HL-60 (cell line): Measurements from ENCODE around the gene TMEM87B.

Experiments
- DNase-seq, 2 experiments: peaks; one replicate each; pipeline ENCODE4 v3.0.0-alpha.2; 2010 to 2020; ENCODE audit warnings: low read depth in 1 of 2, low spot score in 1 of 2
- H3K27ac ChIP-seq: fragments of 250-450 bp; sonication (Bioruptor Pico); replicated peaks from 2 replicates; pipeline ENCODE4 v1.5.1; 2020; ENCODE audit warnings: mild to moderate bottlenecking, moderate library complexity
- H3K27me3 ChIP-seq: fragments of 250-450 bp; sonication (Bioruptor Pico); 2 replicates; pipeline ENCODE4 v1.5.1; 2021; ENCODE audit warnings: mild to moderate bottlenecking, moderate library complexity; ENCODE audit not compliant: insufficient read depth, poor library complexity, severe bottlenecking
- H3K4me3 ChIP-seq: replicated peaks from 2 replicates; pipeline ENCODE4 v1.5.1; 2011; ENCODE audit warnings: mild to moderate bottlenecking, control low read depth, low read length; ENCODE audit not compliant: insufficient read depth
- GABPA ChIP-seq: IDR thresholded peaks from 2 replicates; pipeline ENCODE4 v1.6.1; 2012; ENCODE audit warnings: low read depth
- POLR2AphosphoS5 ChIP-seq: IDR thresholded peaks from 2 replicates; pipeline ENCODE4 v1.6.1; 2012; ENCODE audit warnings: low read depth
- SPI1 ChIP-seq: IDR thresholded peaks from 2 replicates; pipeline ENCODE4 v1.6.1; 2012; ENCODE audit warnings: low read depth, mild to moderate bottlenecking, borderline replicate concordance
- TF ChIP-seq, protein P1 (sequence below): IDR thresholded peaks from 2 replicates; pipeline ENCODE4 v1.6.1; 2012; ENCODE audit warnings: low read depth; ENCODE audit not compliant: insufficient replicate concordance
- TF ChIP-seq, protein P2 (sequence below): IDR thresholded peaks from one replicate; pipeline ENCODE4 v1.5.1; 2011; ENCODE audit warnings: low read length, control low read depth, inconsistent platforms; ENCODE audit not compliant: insufficient read depth

TMEM87B gene

DNA sequence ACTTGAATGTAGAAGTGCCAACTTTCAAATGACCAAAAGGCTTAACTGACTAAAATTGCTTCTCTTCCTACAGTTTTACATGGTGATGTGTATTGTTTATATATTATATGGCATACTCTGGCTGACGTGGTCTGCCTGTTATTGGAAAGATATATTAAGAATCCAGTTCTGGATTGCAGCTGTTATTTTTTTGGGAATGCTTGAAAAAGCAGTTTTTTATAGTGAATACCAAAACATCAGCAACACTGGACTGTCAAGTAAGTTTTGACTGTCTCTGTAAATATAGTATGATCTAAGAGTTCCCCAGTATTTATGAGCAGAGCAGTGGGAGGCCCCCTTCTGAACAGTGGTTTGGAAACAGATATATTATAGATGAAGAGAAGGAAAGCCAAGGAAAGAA lies 26.2 kb downstream of the TMEM87B start:
- H3K27ac ChIP-seq, result no peak overlapping the region
- TF ChIP-seq, protein P1, sequence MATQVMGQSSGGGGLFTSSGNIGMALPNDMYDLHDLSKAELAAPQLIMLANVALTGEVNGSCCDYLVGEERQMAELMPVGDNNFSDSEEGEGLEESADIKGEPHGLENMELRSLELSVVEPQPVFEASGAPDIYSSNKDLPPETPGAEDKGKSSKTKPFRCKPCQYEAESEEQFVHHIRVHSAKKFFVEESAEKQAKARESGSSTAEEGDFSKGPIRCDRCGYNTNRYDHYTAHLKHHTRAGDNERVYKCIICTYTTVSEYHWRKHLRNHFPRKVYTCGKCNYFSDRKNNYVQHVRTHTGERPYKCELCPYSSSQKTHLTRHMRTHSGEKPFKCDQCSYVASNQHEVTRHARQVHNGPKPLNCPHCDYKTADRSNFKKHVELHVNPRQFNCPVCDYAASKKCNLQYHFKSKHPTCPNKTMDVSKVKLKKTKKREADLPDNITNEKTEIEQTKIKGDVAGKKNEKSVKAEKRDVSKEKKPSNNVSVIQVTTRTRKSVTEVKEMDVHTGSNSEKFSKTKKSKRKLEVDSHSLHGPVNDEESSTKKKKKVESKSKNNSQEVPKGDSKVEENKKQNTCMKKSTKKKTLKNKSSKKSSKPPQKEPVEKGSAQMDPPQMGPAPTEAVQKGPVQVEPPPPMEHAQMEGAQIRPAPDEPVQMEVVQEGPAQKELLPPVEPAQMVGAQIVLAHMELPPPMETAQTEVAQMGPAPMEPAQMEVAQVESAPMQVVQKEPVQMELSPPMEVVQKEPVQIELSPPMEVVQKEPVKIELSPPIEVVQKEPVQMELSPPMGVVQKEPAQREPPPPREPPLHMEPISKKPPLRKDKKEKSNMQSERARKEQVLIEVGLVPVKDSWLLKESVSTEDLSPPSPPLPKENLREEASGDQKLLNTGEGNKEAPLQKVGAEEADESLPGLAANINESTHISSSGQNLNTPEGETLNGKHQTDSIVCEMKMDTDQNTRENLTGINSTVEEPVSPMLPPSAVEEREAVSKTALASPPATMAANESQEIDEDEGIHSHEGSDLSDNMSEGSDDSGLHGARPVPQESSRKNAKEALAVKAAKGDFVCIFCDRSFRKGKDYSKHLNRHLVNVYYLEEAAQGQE, result no peak
- no peak for TF ChIP-seq POLR2AphosphoS5
- TF ChIP-seq, protein P2, sequence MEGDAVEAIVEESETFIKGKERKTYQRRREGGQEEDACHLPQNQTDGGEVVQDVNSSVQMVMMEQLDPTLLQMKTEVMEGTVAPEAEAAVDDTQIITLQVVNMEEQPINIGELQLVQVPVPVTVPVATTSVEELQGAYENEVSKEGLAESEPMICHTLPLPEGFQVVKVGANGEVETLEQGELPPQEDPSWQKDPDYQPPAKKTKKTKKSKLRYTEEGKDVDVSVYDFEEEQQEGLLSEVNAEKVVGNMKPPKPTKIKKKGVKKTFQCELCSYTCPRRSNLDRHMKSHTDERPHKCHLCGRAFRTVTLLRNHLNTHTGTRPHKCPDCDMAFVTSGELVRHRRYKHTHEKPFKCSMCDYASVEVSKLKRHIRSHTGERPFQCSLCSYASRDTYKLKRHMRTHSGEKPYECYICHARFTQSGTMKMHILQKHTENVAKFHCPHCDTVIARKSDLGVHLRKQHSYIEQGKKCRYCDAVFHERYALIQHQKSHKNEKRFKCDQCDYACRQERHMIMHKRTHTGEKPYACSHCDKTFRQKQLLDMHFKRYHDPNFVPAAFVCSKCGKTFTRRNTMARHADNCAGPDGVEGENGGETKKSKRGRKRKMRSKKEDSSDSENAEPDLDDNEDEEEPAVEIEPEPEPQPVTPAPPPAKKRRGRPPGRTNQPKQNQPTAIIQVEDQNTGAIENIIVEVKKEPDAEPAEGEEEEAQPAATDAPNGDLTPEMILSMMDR, result no peak
- no peak for TF ChIP-seq SPI1
- TF ChIP-seq GABPA, result no peak
- DNase-seq, result no peak
- H3K27me3 ChIP-seq, result no peaks in the 10 kb centered on the region
- H3K4me3 ChIP-seq, result no peak overlapping the region

DNA sequence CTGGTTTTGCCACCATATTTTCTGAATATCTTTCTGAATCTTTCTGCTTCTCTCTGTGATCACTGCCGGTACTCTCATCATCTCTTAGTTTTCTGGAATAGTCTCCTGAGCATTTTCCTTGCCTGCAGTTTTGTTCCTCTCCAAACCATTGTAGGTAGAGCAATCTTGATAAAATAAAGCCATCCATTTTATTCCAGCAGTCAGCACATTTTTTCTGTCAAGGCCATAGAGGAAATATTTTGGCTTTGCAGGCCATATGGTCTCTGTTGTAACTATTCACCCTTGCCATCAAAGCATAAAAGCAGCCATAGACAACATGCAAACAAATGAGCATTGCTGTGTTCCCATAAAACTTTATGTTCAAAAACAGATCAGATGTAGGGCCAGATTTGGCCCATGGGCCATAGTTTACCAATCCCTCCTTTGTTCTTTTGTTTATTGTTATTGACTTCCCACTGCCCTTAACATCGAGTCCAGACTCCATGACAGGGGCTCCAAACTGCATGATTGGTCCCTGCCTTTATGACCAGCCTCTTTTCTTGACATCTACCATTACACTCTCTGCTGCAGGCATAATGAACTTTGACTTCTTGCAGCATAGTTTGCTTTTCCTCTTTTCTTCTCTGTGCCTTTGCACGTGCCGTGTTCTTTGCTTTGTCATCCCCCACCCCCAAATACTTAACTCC lies 29.8 kb downstream of the TMEM87B start:
- DNase-seq, result no peak
- Histone ChIP-seq H3K4me3 (no peak overlapping the region), H3K27me3 (no peaks in the 10 kb centered on the region), H3K27ac (no peak overlapping the region)
- no peak for TF ChIP-seq POLR2AphosphoS5
- TF ChIP-seq, protein P1, result no peak
- TF ChIP-seq, protein P2, result no peak
- TF ChIP-seq SPI1, result no peak

DNA sequence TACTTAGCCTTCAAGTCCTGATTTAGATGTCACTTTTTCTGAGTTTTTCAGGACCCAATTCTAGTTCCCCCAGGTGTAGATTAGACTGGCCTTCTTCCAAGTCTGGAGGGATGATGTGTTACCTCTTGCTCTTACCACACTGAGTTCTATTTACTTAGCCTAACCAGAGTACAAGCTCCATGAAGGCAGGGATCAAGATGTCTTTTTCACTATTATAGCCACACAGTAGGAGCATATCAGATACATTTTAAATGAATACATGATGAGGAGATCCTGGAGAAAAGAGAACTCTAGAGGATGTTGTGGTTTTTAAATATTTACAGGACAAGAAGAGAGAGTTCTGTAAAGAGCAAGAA lies 30.3 kb downstream of the TMEM87B start:
- H3K27ac ChIP-seq, result no peak overlapping the region
- DNase-seq, result no peak
- TF ChIP-seq, protein P2, result no peak
- TF ChIP-seq, protein P1, result no peak
- TF ChIP-seq SPI1 (no peak), GABPA (no peak)

More for the DNA sequence above, 30.3 kb downstream of the TMEM87B start:
- Histone ChIP-seq H3K4me3 (no peak overlapping the region), H3K27me3 (no peaks in the 10 kb centered on the region)
